GM21786 (cell line): ENCODE data around the gene GAR1.
"Not testable (repeated sequence)": the region's sequence is repeated elsewhere in the genome, so short reads cannot be mapped to it uniquely, and the experiment has no call there.

ENCODE experiments used
- ATAC-seq: cut with Tn5 transposase; IDR thresholded peaks from one replicate; pipeline ENCODE4 v1.9.1; 2021; ENCODE audit not compliant: unreplicated experiment

GAR1 gene

DNA sequence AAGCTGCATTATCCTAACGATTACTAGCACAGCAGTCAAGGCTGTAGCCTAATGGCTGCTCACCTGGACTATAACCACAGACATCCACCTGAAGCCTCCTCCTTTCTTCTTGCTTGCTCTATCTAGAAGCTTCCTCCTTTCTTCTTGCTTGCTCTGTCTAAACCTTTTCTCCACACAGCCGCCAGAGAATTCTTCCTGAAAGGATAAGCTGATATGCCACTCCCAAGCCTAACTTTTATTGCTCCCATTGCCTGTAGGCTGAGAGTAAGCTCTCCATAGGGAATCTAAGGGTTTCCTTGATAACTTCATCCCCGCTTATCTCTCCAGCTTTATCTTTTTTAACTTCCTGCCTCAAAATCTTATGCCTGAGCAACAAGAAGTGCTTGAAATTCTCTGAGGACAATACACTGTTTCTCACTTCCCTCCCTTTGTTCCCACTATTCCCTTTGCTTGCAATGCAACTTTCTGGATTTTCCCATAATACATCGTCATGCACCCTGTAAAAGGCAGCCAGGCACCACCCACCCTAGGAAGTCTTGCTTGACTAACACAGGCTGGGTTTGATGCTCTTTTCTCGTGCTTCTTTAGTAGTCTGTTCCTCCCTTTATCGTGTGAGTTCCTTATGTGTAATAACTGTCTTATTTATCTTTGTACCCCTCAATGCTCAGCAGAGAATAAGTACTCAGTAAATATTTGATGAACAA is 31.0 kb downstream of the GAR1 start:
- ATAC-seq = no peak

DNA sequence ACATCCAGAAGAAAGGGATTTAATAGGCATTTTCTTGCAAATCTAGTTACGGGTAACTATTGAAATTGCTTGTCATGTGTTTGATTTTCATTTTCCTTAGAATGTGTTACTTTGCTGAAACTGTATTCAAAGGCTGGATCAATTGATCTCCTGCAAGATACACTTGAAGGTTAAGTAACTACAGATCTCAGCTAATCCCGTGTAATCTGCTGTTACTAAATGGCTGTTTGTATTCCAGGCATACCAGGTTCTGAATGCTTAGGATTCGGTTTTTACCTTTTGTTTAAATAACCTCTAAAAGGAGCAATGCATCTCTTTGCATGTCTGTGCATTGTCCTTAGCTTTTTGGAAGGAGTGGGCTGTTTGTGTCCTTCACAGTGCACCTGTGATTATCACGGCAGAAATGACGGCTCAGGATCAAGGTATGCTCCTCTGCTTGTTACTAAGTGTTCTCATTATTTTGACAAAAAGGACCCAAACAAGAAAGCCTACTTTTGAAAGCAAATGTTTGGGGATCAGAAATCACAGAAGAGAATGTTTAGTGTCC is 32.4 kb downstream of the GAR1 start, which contains the start of gene LRIT3:
TSS of gene LRIT3 (plus strand) at position 212 of the 547 bp plus-strand sequence. CDS start at position 307, 95 bp downstream.
- ATAC-seq = no peak

DNA sequence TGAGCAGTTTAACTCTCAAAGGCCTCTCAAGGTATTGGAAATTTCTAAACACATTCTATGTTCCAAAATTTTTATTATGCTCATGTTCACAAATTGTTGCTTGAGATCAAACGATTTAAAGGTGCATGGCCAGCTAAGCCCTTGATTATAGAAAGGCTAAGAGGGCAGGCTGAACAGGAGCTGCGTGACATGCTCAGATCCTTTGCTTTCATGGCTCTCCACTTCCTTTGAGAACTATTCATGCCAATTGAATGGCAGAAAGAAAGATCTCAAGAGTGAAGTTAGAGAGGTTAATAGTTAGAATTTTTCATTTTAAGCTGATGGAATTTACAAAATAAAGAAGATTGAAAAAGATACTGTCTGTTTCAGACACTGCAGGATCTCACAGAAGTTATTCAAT is 32.9 kb downstream of the GAR1 start:
- ATAC-seq = no peak

DNA sequence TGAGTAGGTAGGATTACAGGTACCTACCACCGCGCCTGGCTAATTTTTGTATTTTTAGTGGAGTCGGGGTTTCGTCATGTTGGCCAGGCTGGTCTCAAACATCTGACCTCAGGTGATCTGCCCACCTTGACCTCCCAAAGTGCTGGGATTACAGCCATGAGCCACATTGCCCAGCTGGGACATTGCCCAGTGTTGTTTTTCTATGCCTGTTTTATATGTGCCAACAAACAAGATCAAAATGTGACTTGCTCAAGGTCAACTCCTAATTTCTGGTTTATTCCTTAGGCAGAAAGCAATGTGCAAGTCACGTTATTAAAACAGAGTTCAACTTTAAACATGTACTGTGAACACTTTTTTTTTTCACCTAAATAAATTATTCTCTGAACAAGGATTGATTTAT is 35.0 kb downstream of the GAR1 start:
- ATAC-seq = no peak

DNA sequence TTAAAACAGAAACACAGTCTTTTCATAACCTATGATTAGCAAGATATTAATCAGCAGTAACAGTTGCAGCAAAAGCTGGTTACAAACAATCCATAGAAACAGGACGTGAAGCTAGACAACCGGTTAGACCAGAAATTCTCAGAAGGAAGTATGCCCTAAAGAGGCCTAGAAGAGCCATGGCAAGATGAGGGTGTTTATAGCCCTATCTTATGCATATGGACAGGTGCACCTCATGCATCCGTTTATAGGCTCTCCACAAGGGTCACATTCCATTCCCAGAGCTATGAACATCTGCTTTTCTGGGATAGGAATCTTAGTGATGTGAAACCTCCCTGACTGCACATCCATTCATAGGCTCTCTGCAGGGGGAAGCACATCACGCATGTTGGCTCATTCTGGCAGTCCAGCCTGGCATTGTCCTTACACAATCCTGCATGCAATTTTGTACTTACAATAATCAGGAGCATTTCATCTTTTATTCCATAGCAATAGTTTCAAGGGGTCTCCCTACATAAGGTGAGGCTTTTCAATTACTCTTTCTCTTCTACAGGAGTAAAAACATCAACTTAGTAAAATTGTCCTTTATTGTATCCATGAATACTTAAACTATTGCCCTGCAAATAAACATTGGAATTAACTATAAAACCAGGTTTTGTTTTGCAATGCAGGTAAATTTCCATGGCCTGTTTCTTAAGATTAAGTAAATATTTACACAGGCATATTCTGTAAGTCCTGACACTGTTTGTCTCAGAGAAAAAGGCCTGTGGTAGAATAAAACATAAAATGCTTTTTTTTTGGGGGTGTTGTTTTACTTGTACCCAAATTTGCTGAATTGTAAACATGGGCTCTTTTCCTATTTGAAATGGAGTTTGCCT is 44.1 kb downstream of the GAR1 start:
- not testable (repeated sequence) for ATAC-seq

DNA sequence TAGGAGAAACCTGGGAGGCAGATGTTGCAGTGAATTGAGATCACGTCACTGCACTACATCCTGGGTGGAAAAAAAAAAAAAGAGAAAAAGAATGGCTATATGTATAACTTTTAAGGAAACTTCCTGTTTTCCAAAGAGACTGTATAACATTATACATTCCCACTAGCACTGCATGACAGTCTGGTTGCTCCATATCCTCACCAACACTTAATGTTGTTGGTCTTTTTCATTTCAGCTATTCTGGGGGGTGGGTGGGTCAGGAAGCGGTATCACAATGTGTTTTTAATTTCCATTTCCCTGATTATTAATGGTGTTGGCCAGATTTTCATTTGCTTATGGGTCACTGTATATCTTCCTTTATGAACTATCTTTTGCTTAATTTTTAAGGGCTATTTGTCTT is 45.7 kb downstream of the GAR1 start:
- no peak for ATAC-seq

DNA sequence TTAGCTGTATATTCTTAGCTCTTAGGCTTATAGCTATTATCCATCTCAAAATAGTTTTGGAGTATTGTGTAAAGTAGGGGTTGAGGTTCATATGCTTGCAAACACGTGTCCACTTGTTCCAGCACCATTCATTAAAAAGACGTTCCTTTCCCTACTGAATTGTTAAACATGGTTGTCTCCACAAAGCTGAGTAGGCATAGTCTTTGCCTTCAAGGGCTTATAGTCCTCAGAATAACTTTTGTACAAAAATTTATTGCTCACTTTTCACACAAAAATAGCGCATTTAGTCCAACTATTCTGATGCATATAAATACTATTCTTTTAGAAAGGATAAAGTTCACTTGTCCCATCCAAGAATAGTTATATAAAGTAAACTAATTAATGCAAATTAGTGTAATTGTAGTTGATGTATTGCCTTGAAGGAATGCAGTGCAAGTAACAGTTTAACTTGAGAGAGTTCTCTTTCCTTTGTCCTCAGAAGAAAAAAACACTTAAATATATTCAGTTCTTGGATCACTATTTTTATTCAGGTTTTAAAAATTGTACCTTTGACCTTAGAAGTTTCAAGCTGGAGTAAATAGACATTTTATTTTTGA is 46.5 kb downstream of the GAR1 start:
- no peak for ATAC-seq

DNA sequence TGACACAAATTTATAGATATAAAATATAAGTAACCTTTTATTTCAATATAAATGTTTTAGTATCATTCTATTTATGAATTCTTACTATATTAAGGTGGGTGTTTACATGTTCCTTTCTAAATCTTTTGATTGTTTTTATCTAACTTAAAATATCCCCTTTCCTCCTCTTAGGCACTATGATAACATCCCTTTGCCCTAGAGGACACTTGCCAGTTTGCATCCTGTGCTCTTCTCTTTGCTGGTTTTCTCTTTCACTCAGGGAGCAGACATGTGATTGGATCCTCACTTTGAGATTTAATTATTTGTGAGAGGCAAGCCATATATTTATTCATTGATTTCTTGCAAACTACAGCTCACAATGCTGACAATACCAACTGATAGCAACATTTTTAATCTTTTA is 48.6 kb downstream of the GAR1 start:
- ATAC-seq = no peak

DNA sequence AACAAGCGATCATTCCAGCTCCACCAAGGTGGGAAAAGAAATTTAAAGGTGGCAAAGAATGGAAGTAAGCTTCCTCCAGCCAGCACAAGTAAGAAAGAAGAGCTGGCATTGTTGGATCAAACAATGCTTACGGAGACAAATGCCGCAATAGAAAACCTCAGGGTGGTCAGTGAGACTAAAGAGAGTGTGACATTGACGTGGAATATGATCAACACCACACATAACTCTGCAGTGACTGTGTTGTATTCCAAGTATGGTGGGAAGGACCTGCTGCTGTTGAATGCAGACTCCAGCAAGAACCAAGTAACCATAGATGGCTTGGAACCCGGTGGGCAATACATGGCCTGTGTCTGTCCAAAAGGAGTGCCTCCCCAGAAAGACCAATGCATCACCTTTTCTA is 54.5 kb downstream of the GAR1 start:
- no peak for ATAC-seq

DNA sequence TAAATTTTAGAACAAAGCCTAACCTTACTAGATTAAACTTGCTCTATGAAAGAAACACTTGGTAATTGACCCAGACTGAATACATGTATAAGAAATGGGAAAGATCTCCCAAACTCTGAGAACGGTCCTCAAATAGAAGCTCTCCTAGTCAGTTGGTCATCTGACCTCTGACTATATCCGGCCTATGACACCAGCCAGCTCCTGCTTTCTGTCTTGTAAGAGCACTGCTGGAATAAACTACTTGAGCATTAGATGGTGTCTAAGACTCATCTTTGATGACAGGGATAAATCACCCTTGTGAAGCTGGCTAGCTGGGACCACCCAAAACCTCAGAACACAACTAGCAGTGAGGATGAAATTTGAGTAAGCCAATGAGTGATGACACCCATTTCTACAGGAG is 56.5 kb downstream of the GAR1 start:
- no peak for ATAC-seq

DNA sequence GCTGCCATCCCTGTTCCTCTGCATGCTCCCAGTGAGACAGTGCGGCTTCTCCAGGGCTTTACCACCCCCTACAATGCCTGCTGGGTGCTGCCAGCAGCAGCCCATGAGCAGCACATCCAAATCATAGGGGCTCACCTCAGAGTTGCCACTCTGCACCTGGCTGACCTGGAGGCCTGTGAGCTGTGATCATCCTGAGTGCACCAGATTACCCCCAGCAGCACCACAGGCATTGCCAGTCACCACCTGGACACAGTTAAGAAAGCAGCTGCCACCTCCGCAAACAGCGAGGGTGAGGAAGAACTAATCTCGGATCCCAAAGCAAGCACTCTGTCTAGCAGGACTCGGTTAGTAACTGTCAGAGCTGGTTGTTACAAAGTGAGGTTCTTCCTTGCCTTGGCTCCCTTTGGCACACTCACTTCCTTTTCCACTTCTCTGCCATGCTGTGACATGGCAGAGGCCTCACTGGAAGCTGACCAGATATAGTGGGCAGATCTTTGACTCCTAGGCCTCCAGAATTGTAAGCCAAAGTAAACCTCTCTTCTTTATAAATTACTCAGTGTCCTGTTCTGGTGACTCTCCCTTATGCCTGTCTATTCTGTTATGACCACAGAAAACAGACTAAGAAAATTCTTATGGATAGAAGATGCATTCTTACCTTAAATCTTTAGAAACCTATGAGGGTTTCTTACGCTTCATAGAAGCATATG is 57.5 kb downstream of the GAR1 start:
- ATAC-seq = no peak

DNA sequence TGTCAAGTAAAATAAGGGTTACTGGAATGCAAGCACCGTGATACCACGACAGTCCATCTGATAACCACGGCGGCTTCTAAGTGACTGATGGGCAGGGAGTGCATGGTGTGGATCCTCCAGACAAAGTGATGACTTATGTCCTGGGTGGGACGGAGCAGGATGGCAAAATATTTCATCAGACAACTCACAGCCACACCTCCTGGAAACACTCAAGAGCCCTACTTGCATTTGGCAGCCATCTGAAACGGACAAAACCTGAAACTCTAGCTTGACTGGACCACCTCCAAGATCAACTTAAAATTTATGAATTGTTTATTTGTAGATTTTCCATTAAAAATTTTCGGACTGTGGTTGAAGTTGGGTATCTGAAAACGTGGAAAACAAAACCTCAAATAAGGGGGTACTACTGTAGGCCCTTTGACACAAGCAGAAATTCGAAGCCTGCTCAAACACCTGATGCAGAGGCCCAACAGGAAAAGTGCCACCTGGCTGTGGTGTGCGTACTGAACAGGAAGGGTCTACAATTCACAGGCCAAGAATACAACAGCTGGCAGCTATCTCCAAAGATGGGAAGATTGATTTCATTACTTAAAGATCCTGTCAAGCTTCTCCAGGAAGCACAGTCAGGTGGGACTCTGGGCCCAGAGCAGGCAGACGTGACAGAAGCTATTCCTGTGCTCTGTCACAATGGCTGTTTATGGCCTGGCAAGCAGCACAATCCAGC is 58.4 kb downstream of the GAR1 start:
- ATAC-seq = no peak
